Caki2 (cell line): Measurements from ENCODE around the gene SKP1. TPM values are rescaled to one million over a fixed set of nuclear protein-coding genes. Genes with fewer than 3 reads are reported as not detected.
"Not testable (repeated sequence)": the region's sequence is repeated elsewhere in the genome, so short reads cannot be mapped to it uniquely, and the experiment has no call there.

Experiments
- DNase-seq: peaks from one replicate; pipeline ENCODE4 v3.0.0-alpha.2; 2015; ENCODE audit warnings: low read depth
- in situ Hi-C: cut with HindIII; loops from 2 replicates; pipeline ENCODE4 v1.10.0; 2016; ENCODE audit warnings: low sequenced_read_pairs, low pct_unique_long_range_greater_than_20kb, mixed read lengths
- total RNA-seq: library from RNA; depleted of rRNA; stranded (reverse); fragments of >200 nt; shearing (Covaris generic); gene quantifications from 2 replicates; pipeline ENCODE4 v1.2.3, GENCODE V29; 2014; ENCODE audit warnings: low replicate concordance

Gene SKP1
- total RNA-seq, 1 experiment from 2014 or later, result 685 TPM

DNA sequence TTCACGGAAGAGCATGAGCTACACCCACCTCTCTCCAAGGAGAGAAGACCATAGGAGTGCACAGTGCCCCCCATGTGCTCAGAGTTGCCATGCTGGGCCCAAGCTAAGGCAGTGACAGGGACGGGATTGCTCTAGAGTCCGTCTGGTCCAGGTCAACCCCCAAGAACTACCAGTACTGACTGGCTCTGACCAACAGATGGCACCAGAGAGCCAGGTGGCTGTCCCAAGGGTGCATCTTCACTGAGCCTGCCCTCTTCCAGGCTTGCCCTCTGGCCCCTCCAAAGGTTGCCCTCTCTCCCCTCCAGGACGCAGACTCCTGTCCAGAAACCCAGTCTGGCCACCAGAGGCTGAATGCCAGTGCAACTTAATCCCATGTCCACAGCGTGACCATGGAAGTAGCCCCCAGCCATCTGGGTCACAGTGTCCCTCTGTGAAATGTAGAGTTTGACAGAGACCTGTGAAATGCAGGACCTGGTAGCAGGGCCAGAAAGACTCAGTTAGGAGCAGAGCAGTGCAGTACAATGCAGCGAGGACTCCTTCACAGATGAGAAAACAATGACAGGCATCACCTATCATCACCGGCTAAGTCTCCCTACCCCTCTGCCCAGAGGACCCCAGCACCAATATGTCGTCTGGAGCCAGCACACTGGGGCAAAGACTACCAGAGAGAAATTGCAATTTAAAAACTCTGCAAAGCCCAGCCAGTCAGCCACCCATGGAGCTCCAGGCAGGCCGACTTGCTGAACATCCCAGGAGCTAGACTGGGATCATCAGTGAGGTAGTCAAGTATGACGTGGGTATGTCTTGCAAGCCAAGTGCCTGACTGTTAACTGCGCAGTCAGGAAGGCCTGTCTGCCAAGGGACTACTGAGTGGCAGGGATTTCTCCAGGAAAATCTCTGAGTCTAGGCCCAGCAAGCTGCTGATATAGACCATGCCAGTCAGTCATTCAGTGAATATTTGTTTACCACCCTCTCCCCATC lies 7.7 kb upstream of the SKP1 start:
- in situ Hi-C loops, result no loop called here

DNA sequence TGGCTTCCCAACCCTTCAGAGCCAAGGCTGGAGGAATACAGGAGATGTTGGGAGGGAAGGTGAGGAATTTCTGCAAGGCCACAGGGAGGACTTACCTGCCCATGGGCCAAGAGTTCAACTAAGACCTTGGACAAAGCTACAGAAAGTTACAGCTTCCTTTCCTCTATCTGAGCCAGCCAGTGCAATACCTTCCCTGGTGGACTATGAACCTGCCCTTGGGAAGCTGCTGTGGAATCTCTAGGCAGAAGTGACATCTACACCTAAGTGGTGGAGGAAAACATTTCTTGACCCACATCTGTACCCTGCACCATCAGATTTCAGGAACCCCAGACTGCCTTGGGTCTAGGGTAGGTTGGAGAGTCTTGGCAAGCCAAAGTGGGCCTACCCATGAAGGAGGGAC lies 6.7 kb upstream of the SKP1 start:
- no peak for DNase-seq
- in situ Hi-C loops, result no loop called here

More for the DNA sequence above, 7.7 kb upstream of the SKP1 start:
- peak; percentile 28 for DNase-seq

DNA sequence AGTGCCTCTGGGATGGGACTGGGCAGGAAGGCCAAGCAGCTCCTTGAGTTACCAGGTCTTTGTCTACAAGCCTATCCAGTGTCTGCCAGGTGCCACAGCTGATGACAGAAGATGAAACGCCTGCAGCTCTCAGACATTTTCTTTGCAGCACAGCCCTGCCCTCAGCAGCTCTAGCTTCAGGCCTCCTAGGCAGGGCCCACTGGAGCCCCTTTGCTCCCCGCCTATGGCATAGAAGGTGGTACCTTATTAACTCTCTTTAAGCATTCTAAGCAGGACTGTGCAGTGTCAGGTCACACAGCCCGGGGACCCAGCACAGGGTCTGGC lies 1.3 kb upstream of the SKP1 start:
- DNase-seq, result no peak

DNA sequence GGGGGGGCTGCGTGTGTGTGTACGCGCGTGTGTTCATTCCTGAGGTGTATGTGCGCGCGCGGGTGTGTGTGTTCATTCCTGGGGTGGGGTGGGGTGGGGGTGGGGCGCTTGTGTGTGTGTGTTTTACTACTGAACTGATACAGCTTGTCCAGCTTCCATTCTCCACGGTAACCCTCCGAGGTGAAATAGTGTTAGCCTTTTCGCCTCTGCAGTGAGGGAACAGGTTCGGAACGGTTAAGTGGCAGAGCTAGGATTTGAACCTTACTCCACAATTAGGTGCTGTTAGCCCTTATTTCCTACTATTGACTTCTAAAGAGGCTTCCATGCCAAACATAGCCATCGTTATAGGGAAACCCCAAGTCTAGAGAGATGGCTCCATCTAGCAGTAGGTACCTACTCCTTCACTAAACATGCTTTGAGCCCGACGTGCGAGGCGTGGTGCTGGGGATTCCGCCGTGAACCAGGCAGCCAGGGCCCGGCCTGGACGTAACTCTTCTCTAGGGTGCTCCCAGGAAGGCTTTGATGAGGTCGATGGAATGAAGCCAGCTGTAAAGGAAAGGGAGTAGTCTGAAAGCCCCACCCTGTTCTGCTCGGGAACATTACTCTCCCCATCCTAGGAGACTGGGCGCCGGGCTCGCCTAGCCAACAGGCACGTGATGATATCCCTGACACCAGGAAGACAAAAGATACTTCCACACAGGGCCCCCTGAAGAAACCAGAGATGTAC lies 782 bp upstream of the SKP1 start:
- in situ Hi-C loops, result no loop called here
- peak; percentile 75 for DNase-seq

More for the DNA sequence above, 1.3 kb upstream of the SKP1 start:
- in situ Hi-C loops, result no loop called here

DNA sequence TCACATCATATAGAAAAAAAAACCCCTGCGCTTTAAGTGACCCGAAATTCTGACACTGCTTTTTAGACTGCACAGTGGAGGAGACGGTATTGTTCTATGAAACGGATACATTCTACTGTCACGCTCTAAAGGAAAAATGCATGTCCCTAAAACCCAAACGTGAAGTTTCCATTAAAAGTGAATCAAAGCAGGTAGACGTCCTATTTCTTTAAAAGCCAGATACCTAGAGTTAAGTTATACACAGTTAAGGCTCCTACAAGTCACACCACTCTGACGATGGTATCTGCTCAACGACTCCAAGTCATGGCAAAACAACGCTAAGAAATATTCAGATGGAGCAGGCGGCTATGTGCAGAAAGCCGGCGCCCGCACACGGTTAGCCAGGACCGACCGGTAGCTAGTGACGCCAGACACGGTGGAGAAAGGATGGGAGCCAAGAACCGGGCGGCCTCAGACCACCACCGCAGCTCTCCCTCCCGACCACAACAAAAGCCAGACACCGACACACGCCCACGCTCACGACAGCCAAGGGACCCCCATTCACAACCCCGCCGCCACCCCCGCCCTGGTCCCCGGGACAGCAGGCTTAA lies 734 bp downstream of the SKP1 start:
- DNase-seq, result peak; percentile 21
- in situ Hi-C loops, result no loop called here

DNA sequence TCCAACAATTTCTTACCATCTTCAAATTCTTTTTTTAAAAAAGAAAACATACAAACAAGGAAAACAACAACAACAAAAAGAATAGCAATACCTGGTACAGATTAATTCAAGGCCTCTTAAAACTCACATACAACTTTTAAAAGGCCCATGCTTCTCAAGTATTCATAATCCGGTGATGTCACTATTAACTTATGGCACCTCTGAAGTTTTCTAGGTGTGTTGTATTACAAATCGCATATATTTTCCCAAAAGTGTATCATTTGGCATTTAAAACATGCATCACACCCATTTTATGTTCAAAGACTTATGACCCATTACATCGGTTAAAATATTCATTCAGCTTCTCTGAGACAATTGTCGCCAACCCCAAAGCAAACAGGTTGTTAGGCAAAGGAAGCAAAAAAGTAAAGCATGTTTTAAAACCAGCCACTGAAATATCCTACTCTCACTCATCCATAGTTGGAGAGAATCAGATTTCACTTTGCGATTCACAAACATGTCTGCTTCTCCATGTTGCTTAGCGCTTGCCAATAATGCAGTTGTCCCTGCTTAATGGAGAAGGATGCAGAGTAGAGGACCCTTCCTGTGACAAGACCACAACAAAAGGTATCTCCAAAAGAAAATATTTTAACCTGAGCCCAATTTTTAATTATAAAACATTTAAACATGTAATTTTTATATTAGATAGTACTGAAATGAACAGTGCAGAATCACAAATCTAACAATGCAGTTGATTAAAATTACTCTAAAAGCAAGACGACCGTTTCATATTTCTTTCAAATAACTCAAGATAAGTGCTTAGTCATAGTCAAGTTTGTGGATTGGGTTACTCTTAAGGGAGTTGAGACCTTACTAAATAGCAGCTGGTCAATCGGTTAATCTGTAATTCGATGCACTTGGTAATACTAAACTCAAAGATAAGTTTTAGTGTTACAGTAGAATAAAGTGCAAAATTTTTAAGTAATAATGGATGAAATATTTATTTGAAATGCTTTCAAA lies 1.6 kb downstream of the SKP1 start:
- in situ Hi-C loops, result no loop called here
- peak; percentile 30 for DNase-seq

DNA sequence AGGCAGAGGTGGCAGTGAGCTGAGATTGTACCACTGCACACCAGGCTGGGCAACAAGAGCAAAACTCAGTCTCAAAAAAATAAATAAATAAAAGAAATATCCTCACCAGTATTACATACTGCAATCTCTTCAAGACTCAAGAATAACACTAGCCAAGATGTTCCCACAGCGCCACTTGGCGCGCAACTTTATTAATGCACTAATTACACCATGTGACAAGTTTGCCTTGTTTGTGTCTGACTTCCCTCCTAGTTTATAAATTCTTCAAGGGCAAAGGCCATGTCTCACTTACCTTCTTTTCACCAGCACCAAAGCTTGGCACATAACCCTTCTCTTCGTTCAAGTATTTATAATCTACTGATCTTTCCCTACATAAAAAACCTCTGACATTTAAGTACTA lies 4.8 kb downstream of the SKP1 start:
- no peak for DNase-seq
- in situ Hi-C loops, result no loop called here

DNA sequence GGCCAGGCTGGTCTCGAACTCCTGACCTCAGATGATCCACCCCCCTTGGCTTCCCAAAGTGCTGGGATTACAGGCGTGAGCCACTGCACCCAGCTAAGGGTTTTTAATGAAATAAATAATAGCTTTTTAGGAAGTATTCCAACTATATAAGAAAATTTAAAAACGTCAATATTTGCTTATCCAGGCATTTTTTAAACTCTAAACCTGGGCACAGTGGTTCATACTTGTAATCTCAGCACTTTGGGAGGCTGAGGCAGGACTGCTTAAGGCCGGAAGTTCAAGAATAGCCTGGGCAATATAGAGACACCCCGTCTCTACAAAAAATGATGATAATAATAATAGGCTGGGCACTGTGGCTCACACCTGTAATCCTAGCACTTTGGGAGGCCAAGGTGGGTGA lies 14.2 kb downstream of the SKP1 start:
- in situ Hi-C loops, result no loop called here
- DNase-seq, result no peak

DNA sequence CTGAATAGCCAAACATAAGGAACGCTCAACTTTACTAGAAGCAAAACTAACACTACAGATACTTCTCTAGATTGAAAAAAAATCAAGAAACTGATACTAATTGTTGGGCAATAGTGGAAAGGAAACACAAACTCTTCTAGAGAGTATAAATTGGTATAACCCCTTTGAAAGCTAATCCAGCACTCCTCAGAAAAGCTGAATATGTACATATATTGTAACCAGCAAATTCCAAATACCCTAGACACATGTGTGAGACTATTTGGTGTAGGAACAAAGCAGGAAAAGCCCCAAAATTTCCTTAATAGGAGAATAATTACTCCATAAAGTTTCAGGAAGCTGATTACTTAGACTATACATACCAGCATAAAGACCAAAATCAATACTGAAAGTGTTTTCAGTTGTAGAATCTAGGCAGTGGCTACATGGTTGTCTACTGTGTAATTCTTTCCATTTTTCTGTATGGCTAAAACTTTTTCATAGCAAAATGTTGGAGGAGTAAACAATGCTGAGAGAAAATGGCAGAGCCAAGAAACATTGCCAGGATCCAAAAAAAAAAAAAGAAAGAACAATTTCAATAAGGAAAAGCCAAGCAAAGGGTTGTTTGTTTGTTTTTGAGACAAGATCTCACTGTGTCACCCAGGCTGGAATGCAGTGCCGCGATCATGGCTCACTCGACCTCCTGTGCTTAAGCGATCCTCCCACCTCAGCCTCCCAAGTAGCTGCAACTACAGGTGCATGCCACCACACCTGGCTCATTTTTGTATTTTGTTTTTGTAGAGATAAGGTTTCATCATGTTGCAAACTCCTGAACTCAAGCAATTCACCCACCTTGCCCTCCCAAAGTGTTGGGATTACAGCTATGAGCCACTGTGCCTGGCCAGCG lies 15.0 kb downstream of the SKP1 start:
- DNase-seq, result no peak
- in situ Hi-C loops, result no loop called here

DNA sequence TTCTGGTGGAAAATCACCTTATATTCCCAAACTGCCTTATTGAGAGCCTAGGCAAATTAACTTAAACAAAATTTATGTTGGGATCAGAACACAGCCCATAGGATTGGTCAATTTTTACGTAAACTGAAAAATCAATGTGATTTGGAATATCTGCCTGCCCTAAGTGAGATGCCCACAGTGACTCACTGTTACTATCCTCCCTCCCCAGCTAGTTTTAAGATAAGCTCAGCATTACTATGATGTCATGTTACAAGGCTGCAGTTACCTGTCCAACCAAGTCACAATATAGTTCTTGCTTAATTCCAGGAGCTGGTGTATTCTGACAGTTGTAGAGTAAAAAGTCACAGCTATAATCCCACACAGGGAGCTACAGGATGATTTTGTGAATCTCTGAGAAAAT lies 23.1 kb downstream of the SKP1 start:
- in situ Hi-C loops, result no loop called here
- DNase-seq, result no peak

DNA sequence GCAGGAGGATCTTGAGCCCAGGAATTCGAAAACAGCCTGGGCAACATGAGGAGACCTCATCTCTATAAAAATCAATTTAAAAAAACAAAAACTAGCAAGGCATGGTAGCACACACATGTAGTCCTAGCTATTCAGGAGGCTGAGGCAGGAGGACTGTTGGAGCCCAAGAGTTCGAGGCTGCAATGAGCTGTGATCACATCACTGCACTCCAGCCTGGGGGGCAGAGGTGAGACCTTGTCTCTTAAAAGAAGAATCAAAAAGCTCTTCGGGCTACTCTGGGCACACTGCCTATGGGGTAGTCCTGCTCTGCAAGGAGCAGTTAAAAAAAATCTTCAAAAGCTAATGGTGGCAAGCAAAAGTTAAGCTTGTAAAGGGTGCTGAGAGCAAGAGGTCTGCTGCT lies 23.5 kb downstream of the SKP1 start:
- DNase-seq, result no peak
- in situ Hi-C loops, result no loop called here

DNA sequence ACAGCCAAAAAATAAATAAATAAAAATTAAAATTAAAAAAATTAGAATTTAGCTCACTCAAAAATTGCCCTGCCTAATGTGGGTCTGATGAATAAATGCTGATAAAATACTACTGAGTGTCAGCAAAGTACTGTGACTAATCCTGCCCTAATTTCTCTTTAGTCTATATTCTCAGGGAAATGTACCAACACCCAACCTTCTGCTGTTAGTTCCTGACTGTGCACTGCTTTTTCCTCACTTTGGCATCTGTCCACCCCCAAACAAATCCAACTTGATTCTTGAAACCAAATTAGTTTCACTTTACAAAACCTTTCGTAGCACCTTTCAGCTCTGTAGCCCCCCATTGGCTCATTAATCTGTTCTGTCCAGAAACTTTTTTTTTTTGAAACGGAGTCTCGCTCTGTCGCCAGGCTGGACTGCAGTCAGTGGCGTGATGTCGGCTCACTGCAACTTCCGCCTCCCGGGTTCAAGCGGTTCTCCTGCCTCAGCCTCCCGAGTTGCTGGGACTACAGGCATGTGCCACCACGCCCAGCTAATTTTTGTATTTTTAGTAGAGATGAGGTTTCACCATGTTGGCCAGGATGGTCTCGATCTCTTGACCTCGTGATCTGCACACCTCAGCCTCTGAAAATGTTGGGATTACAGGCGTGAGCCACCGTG lies 24.4 kb downstream of the SKP1 start:
- in situ Hi-C loops, DNase-seq: not testable (repeated sequence)

DNA sequence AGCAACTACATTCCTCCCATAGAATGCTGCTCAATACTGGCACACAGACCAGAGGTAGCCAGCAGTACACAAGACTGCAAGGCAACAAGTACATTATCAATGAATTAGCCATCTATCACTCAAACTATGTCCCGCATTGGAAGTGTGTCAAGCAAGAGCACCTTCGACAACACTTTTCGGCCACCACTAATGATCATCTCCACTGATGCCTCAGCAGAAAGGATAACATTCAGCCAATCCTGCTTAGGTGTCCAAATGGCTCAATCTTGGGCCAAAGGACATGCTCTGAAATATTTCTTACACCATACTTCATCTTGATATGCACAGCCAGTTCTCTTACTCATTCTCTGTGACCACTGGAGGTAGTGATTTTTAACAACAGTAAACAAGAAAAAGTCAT lies 25.0 kb downstream of the SKP1 start:
- in situ Hi-C loops, result no loop called here
- DNase-seq, result no peak

DNA sequence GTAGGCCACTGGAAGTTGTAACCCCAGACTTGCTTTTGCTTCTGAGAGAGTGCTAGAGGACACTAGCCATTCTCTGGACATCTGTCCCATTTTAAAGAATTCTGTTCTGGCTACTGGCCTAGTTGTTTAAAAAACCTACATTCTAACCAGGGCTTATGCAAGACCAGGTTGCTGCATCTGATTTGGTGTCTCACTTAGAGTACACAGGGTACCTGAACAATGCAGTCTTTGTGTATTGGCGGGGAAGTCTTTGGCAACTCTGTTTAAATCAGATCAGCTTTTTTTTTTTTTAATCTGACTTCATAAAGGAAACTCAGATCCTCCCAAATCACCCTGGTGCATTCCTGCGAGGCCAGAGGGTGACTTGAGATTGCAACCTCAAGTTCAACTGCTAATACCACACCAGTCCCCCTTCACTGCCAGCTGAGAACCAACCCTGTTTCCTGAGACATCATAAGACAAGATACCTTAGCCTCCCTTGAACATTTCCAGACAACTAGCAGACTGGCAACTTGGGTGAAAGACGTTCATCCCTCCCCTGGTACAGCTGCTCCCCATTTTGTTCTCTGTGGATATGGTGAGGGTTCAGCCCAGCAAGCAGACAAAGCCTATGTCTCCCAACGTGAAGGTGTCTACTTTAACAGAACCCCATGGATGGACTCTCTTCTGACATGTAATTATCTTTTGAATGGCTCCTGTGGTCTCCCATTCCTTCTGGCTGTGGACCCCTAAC lies 27.0 kb downstream of the SKP1 start:
- no peak for DNase-seq
- in situ Hi-C loops, result no loop called here

DNA sequence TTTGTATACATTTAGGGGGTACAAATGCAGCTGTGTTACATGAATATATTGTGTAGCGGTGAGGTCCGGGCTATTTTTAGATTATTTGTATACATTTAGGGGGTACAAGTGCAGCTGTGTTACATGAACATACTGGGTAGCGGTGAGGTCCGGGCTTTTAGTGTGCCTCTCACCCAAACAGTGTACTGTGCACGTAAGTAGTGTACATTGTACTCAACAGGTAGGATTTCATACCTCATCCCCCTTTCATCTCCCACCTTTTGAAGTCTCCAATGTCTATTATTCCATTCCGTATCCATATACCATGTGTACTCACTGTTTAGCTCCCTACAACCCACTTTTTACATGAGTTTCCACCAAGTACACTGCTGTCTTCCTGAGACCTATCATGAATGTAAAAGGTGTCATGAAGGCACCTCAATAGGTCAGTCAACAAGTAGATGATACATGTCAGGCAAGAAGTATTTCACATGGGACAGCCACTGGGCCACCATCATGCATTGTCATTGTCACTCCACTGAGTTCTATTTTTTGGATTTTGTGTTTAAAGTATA lies 27.7 kb downstream of the SKP1 start:
- DNase-seq, result no peak
- in situ Hi-C loops, result no loop called here

DNA sequence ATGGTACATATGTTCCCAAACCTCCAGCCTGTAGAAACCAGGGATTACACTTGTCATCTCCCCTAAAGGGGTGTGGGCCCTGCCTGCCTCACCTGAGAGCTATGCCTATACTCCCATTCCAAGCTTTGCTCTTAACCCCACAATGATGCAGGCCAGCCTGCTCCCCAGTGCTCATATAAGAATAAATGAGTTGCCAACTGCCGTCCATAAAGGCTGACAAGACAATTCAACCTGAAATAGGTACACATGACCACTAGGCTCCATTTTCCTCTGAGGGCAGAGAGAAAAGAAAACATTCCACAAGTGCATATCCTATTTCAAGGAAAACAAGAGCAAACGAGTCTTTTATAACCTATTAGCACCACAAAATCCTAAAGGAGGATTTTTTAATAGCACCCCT lies 28.4 kb downstream of the SKP1 start:
- in situ Hi-C loops, result no loop called here
- peak; percentile 35 for DNase-seq
